Esophagus squamous epithelium (tissue), 5 donors: ENCODE results near the gene LRRIQ4. TPM values are rescaled to one million over a fixed set of nuclear protein-coding genes. Genes with fewer than 3 reads are reported as not detected.

Source experiments
- DNase-seq: peaks from one replicate; lab custom pipeline; 2025; lab: John Stamatoyannopoulos, UW
- H3K27ac ChIP-seq, 4 donors: fragments of 200-600 bp; sonication (generic); one replicate each; pipeline ENCODE4 v1.5.1; 2016 to 2019; ENCODE audit warnings: mild to moderate bottlenecking in 1 of 4
- H3K27me3 ChIP-seq, 4 donors: fragments of 200-600 bp; sonication (generic); 1 replicate in 3 of 4; 2 replicates in 1 of 4; pipeline versions ENCODE4 v1.5.1 to v1.6.0; 2017 to 2021; ENCODE audit warnings: antibody characterized with exemption in 1 of 4
- H3K36me3 ChIP-seq, 3 donors: fragments of 200-600 bp; sonication (generic); one replicate each; pipeline ENCODE4 v1.5.1; 2016 to 2019
- H3K4me1 ChIP-seq, 3 donors: fragments of 200-600 bp; sonication (generic); one replicate each; pipeline ENCODE4 v1.5.1; 2017 to 2019
- H3K4me3 ChIP-seq, 4 donors: fragments of 200-600 bp; sonication (generic); 1 replicate in 3 of 4; 2 replicates in 1 of 4; pipeline ENCODE4 v1.5.1; 2016 to 2019; ENCODE audit warnings: mild to moderate bottlenecking in 2 of 4, moderate library complexity in 1 of 4
- H3K9me3 ChIP-seq, 3 donors: fragments of 200-600 bp; sonication (generic); one replicate each; pipeline ENCODE4 v1.5.1; 2016 to 2019
- POLR2A ChIP-seq, 4 donors: fragments of 450-650 bp; IDR thresholded peaks; one replicate each; pipeline ENCODE4 v1.6.1; 2017; ENCODE audit warnings: antibody characterized with exemption in 4 of 4, mild to moderate bottlenecking in 4 of 4, moderate library complexity in 3 of 4
- WGBS, 2 donors: methylation state at CpG; one replicate each; pipeline ENCODE4 v1.1.5; 2018; 5-methylcytosine and 5-hydroxymethylcytosine counted together
- intact Hi-C: fragments of 100-400 bp; cut with DNase I; formaldehyde crosslinking; loops from one replicate; pipeline ENCODE4 v1.15.0; 2022
- total RNA-seq, 4 donors: library from RNA; depleted of rRNA; stranded (reverse); fragments of >200 nt; gene quantifications; one replicate each; pipeline ENCODE4 v1.1.0, GENCODE V29; 2016
- TF ChIP-seq, protein P1 (sequence below), 6 experiments: fragments of 450-650 bp in 4 of 6; fragments of 200-600 bp in 2 of 6; sonication (generic) in 2 of 6; IDR thresholded peaks; one replicate each; pipeline ENCODE4 v1.5.1; 2016 to 2019; ENCODE audit warnings: antibody characterized with exemption in 6 of 6, mild to moderate bottlenecking in 4 of 6, moderate library complexity in 4 of 6
- donor health status: DM: yes; HTN: yes; CAD: no.

Gene LRRIQ4
- total RNA-seq, 4 donors from 2014 or later, result not detected

DNA sequence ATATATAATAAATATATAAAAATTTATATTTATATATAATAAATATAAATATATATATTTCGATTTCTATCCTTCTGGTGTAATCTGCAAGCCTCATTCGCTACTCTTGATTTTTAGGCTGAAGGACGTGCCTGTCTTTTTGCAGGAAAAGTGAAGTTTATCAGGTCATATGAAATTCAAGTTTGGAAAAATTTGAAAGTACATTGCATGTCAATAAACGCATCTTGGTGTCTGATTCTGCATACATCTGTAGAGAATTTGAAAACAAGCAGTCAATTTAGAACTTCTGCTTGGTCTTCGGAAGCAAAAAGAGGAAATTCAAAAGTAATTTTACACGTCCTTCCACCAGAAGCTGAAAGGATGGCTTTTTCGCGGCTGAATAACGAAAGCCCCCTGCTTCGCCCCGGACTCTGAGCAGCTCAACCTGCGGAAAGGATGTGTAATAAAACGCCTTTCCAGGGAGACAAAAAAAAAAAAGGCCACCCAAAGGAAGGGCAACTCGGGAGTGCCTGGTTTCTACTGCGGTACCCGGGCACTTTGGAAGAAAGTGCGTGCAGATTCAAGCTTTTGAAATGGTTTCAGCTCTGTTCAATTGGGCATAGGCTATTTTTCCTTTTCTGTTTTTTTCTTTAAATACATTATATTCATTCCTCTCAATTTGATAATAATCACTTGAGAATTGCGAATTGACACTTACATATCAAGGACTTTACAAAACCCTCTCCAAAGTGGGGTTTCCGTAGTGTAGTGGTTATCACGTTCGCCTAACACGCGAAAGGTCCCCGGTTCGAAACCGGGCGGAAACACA, 41.0 kb upstream of the LRRIQ4 start:
- peaks cover 10 to 33% (median 21%) of the 10 kb centered on the region in 3 donors for H3K4me1 ChIP-seq
- peaks cover 0 to 27% (median 0%) of the 10 kb centered on the region in 3 donors for H3K36me3 ChIP-seq
- no peaks in the 10 kb centered on the region for H3K9me3 ChIP-seq
- DNase-seq, result no peak
- H3K4me3 ChIP-seq, result peak overlapping the region; percentile 68 to 99 (median 80)
- H3K27ac ChIP-seq, result peak overlapping the region; percentile 99 to 100 (median 100)
- WGBS, 2 donors, result 0 to 1% methylated on average over 27 of the region's 27 CpGs
- no peaks in the 10 kb centered on the region for H3K27me3 ChIP-seq
- intact Hi-C loops, result no loop called here
- TF ChIP-seq, protein P1, sequence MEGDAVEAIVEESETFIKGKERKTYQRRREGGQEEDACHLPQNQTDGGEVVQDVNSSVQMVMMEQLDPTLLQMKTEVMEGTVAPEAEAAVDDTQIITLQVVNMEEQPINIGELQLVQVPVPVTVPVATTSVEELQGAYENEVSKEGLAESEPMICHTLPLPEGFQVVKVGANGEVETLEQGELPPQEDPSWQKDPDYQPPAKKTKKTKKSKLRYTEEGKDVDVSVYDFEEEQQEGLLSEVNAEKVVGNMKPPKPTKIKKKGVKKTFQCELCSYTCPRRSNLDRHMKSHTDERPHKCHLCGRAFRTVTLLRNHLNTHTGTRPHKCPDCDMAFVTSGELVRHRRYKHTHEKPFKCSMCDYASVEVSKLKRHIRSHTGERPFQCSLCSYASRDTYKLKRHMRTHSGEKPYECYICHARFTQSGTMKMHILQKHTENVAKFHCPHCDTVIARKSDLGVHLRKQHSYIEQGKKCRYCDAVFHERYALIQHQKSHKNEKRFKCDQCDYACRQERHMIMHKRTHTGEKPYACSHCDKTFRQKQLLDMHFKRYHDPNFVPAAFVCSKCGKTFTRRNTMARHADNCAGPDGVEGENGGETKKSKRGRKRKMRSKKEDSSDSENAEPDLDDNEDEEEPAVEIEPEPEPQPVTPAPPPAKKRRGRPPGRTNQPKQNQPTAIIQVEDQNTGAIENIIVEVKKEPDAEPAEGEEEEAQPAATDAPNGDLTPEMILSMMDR (IDR thresholded peaks at IDR 0.05), result no peak
- no peak for TF ChIP-seq POLR2A (IDR thresholded peaks at IDR 0.05)

DNA sequence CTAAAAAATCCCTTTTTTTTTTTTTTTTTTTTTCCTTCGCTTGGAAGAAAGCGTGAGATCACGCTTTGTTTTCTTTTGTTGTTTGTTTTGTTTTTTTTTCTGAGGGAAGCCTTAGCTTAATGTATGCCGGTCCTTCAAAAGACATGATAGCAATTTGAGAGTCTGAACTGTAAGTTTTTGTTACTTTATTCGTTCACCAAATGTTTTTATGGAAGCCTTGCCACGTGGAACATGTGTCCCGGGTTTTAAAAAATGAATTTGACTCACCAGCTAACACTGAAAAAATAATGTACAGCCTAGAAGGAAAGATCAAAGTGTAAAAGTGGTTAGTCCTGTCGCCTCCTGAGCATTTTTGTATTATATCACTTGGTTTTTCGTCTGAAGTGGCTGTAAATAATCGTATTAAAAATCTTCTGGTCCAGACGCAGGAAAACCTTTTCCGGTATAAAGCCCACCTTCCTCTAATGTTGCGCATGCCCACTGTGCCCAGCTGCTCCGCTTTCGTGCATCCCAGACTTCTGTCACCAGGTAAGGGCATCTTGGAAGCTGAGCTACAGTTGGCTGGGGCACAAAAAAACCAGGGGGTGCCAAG, 40.3 kb upstream of the LRRIQ4 start:
- Histone ChIP-seq H3K4me1 (peaks cover 10 to 33% (median 21%) of the 10 kb centered on the region in 3 donors), H3K4me3 (peak overlapping the region; percentile 68 to 99 (median 80)), H3K36me3 (peaks cover 0 to 34% (median 0%) of the 10 kb centered on the region in 3 donors), H3K27me3 (no peaks in the 10 kb centered on the region), H3K9me3 (no peaks in the 10 kb centered on the region), H3K27ac (peak overlapping the region; percentile 99 to 100 (median 100))
- 1 to 2% methylated on average over 13 to 15 of the region's 15 CpGs for WGBS, 2 donors
- intact Hi-C loops, result no loop called here
- TF ChIP-seq, protein P1 (IDR thresholded peaks at IDR 0.05), result no peak
- TF ChIP-seq POLR2A (IDR thresholded peaks at IDR 0.05), result no peak
- no peak for DNase-seq

DNA sequence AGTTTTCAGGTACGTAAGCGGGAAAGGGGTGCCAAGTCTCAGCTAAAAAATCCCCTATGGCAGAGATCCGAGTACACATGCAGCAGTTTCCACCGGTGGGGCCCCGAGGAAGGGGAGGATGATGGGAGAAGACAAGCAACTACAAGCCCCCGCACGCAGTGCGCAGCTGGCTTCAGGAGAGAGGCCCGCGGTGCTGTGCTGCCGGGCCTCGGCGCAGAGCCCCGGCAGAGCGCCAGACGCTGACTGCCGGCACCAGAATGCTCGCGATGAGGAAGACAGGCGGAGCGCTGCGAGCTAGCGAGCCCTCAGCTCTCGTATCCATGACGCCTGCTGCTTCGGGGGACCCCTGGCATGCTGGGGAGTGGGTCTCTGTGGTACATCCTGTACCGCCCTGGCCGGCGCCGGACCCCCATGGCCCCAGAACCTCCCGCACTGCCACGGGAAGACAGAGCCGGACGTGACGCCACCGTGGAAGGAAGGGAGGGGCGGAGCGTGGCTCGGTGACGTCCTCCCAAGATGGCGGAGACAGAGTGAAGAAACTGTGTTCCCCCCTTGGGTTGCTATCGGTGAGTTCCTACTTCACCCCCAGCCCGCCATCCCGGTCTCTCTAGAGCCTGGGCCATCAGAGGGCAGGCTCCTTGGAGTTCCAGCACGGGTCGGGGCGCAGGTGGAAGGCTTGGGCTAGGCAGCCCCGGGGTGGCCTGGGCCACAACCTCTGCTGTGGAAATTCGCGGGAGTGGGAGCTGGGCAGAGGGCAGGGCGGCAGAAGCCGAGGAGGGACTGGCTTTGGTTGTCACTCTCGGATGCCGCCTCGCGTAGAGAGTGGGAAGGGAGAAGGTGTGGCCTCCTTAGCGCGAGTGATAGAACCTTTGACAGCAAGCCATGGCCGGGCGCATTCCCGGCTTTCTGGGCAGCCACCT, 39.5 kb upstream of the LRRIQ4 start, which contains the start of gene MYNN:
Gene MYNN, plus strand, starts transcription at position 500 of the 920 bp plus-strand sequence. CDS start 900 bp downstream, outside the sequence.
- 0% methylated on average over 2 to 4 of the region's 61 CpGs for WGBS, 2 donors
- Histone ChIP-seq H3K9me3 (no peaks in the 10 kb centered on the region), H3K4me1 (peaks cover 10 to 33% (median 21%) of the 10 kb centered on the region in 3 donors), H3K4me3 (peak within 1 kb of the TSS; percentile 68 to 99 (median 80)), H3K36me3 (peaks cover 0 to 41% (median 0%) of the 10 kb centered on the region in 3 donors), H3K27me3 (no peaks in the 10 kb centered on the region), H3K27ac (peak within 1 kb of the TSS; percentile 99 to 100 (median 100))
- TF ChIP-seq POLR2A (IDR thresholded peaks at IDR 0.05), result peak in 3 of 4 donors; percentile 95 to 100 (median 98)
- TF ChIP-seq, protein P1 (IDR thresholded peaks at IDR 0.05), result peak in 1 of 6 experiments; percentile 19
- peak; percentile 73 for DNase-seq
- intact Hi-C loops, result no loop called here

DNA sequence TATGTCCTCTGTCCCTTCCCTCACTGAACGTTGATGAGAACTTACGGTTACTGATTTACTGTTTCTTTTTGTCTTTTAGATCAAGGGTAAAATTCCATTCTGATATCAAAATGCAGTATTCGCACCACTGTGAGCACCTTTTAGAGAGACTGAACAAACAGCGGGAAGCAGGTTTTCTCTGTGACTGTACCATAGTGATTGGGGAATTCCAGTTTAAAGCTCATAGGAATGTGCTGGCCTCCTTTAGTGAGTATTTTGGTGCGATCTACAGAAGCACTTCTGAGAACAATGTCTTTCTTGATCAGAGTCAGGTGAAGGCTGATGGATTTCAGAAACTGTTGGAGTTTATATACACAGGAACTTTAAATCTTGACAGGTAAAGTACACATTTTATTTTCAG, 38.5 kb upstream of the LRRIQ4 start:
- Histone ChIP-seq H3K4me1 (peaks cover 10 to 33% (median 21%) of the 10 kb centered on the region in 3 donors), H3K9me3 (no peaks in the 10 kb centered on the region), H3K36me3 (peaks cover 0 to 51% (median 0%) of the 10 kb centered on the region in 3 donors), H3K27me3 (no peaks in the 10 kb centered on the region), H3K27ac (peak overlapping the region in 2 of 4 donors; percentile 99 to 100), H3K4me3 (peak overlapping the region; percentile 68 to 99 (median 80))
- 24 to 33% methylated on average over 5 of the region's 5 CpGs for WGBS, 2 donors
- intact Hi-C loops, result no loop called here
- TF ChIP-seq, protein P1 (IDR thresholded peaks at IDR 0.05), result no peak
- no peak for DNase-seq
